GM19193 (cell line): ENCODE measurements around the gene ARHGEF7.

Source experiments
- POLR2A ChIP-seq: IDR thresholded peaks from 4 replicates; pipeline ENCODE4 v1.6.1; 2011; ENCODE audit not compliant: insufficient read depth, insufficient read length; ENCODE audit errors: extremely low read depth

The ARHGEF7 gene

GRCh38 chr13:111110054-111110453, 5.1 kb upstream of the ARHGEF7 start:
- TF ChIP-seq POLR2A: no peak

- TF ChIP-seq POLR2A: no peak
These were observed 3.7 kb upstream of the ARHGEF7 start for GRCh38 chr13:111111376-111111937.

- no peak for TF ChIP-seq POLR2A
These were observed 2.9 kb upstream of the ARHGEF7 start for GRCh38 chr13:111112196-111112595.

- no peak for TF ChIP-seq POLR2A
These were observed 599 bp upstream of the ARHGEF7 start for GRCh38 chr13:111114362-111115060.

- no peak for TF ChIP-seq POLR2A
These were observed 933 bp downstream of the ARHGEF7 start for GRCh38 chr13:111115965-111116521.

GRCh38 chr13:111116856-111117255, 1.7 kb downstream of the ARHGEF7 start:
- no peak for TF ChIP-seq POLR2A

- no peak for TF ChIP-seq POLR2A
These were observed 2.2 kb downstream of the ARHGEF7 start for GRCh38 chr13:111117289-111117688.

- no peak for TF ChIP-seq POLR2A
These were observed 2.9 kb downstream of the ARHGEF7 start for GRCh38 chr13:111117961-111118360.

GRCh38 chr13:111118898-111119607, 3.9 kb downstream of the ARHGEF7 start:
- TF ChIP-seq POLR2A: no peak

- no peak for TF ChIP-seq POLR2A
These were observed 4.9 kb downstream of the ARHGEF7 start for GRCh38 chr13:111119966-111120365.

GRCh38 chr13:111120422-111120821, 5.3 kb downstream of the ARHGEF7 start:
- no peak for TF ChIP-seq POLR2A

- no peak for TF ChIP-seq POLR2A
These were observed 5.8 kb downstream of the ARHGEF7 start for GRCh38 chr13:111120913-111121312.

GRCh38 chr13:111121506-111121905, 6.4 kb downstream of the ARHGEF7 start:
- TF ChIP-seq POLR2A: no peak

- no peak for TF ChIP-seq POLR2A
These were observed 6.9 kb downstream of the ARHGEF7 start for GRCh38 chr13:111122056-111122455.

GRCh38 chr13:111122631-111123030, 7.5 kb downstream of the ARHGEF7 start:
- no peak for TF ChIP-seq POLR2A

GRCh38 chr13:111123221-111123620, 8.1 kb downstream of the ARHGEF7 start:
- TF ChIP-seq POLR2A: no peak
